ENCODE data around the gene CYP39A1.

DNA sequence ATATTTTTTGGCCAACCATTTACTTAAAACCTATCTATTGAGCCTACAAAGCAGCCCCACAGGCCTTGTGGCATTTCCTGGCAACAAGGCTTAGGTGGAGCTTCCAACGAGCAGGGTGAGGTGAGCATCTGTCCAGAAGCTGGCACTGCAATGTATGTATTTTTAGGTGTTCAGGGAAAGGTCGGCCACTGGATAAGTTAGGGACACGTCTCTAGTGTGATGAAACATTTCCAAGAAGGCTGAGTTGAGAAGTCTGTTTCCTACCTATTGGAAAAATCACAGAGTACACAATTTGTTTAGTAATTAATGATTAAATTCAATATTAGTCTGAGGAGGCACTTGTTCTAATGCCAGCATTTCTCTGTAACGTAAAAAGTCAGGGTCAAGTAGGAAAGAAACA lies 143.6 kb downstream of the CYP39A1 start:
- TF ChIP-seq KDM1A (IDR thresholded peaks at IDR 0.05; ENCODE audit: borderline replicate concordance) (no peak), MAX (IDR thresholded peaks at IDR 0.05; ENCODE audit: low read depth, low read length) (no peak), REST (IDR thresholded peaks at IDR 0.05; ENCODE audit: low read depth, low read length) (no peak), STAT1 (conservative IDR thresholded peaks at IDR 0.05) (no peak), SP1 (IDR thresholded peaks at IDR 0.05; ENCODE audit: low read depth, low read length) (no peak), MTA3 (IDR thresholded peaks at IDR 0.05; ENCODE audit: borderline replicate concordance, low read length) (no peak), ELK1 (IDR thresholded peaks at IDR 0.05; ENCODE audit: low read depth, low read length) (no peak), ATF2 (IDR thresholded peaks at IDR 0.05; ENCODE audit: low read length) (no peak), E2F4 (IDR thresholded peaks at IDR 0.05; ENCODE audit: low read depth, low read length) (no peak), CREM (IDR thresholded peaks at IDR 0.05; ENCODE audit: low read depth) (no peak)
- TF ChIP-seq, protein P1, sequence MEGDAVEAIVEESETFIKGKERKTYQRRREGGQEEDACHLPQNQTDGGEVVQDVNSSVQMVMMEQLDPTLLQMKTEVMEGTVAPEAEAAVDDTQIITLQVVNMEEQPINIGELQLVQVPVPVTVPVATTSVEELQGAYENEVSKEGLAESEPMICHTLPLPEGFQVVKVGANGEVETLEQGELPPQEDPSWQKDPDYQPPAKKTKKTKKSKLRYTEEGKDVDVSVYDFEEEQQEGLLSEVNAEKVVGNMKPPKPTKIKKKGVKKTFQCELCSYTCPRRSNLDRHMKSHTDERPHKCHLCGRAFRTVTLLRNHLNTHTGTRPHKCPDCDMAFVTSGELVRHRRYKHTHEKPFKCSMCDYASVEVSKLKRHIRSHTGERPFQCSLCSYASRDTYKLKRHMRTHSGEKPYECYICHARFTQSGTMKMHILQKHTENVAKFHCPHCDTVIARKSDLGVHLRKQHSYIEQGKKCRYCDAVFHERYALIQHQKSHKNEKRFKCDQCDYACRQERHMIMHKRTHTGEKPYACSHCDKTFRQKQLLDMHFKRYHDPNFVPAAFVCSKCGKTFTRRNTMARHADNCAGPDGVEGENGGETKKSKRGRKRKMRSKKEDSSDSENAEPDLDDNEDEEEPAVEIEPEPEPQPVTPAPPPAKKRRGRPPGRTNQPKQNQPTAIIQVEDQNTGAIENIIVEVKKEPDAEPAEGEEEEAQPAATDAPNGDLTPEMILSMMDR (IDR thresholded peaks at IDR 0.05 in 2 of 3, conservative IDR thresholded peaks at IDR 0.05 in 1 of 3; ENCODE audit: control insufficient read depth in 2 of 3, extremely low read depth in 1 of 3, insufficient read depth in 1 of 3, low read depth in 3 of 3, low read length in 3 of 3), result no peak

All from GM12878 (cell line).